ENCODE data around the gene NOCT.
"Not testable (repeated sequence)": the region's sequence is repeated elsewhere in the genome, so short reads cannot be mapped to it uniquely, and the experiment has no call there.

The NOCT gene

GRCh38 chr4:139027776-139028175 is 12.2 kb downstream of the NOCT start:
- Histone ChIP-seq H3K9me3 (ENCODE audit: control insufficient read depth, low read length) (no peaks in the 10 kb centered on the region), H3K27me3 (replicated peaks; ENCODE audit: control insufficient read depth, insufficient read depth, low read length) (no peaks in the 10 kb centered on the region), H3K4me3 (ENCODE audit: low read length) (no peak overlapping the region), H3K9ac (ENCODE audit: low read length) (no peak overlapping the region), H3K36me3 (ENCODE audit: control insufficient read depth, insufficient read depth, low read length, severe bottlenecking) (no peaks in the 10 kb centered on the region), H3K4me1 (ENCODE audit: control insufficient read depth, insufficient read depth, low read length) (peaks cover 19% of the 10 kb centered on the region)
- DNase-seq (ENCODE audit: low read depth) = no peak

GRCh38 chr4:139028191-139028661 is 12.6 kb downstream of the NOCT start:
- Histone ChIP-seq H3K27me3 (replicated peaks; ENCODE audit: control insufficient read depth, insufficient read depth, low read length) (no peaks in the 10 kb centered on the region), H3K36me3 (ENCODE audit: control insufficient read depth, insufficient read depth, low read length, severe bottlenecking) (no peaks in the 10 kb centered on the region), H3K4me3 (ENCODE audit: low read length) (no peak overlapping the region), H3K9ac (ENCODE audit: low read length) (no peak overlapping the region), H3K4me1 (ENCODE audit: control insufficient read depth, insufficient read depth, low read length) (peaks cover 19% of the 10 kb centered on the region), H3K9me3 (ENCODE audit: control insufficient read depth, low read length) (no peaks in the 10 kb centered on the region)
- DNase-seq (ENCODE audit: low read depth) = no peak

DNA sequence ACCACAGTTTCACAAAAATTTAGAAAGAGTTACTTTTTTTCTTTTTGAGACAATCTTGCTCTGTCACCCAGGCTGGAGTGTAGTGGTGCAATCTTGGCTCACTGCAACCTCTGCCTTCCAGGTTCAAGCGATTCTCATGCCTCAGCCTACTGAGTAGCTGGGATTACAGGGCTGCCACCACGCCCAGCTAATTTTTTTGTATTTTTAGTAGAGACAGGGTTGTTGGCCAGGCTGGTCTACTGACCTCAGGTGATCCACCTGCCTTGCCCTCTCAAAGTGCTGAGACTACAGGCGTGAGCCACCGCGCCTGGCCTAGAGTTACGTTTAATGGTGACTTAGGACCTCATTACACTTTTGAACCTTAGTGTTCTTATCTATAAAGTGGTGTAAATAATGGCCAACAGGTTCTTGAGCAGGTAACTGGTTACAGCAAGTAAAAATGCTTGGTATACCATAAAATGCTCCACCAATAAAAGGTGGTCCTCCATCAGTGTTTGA is 14.3 kb downstream of the NOCT start:
- H3K4me3 ChIP-seq (ENCODE audit: low read length); H3K9ac ChIP-seq (ENCODE audit: low read length); DNase-seq (ENCODE audit: low read depth); H3K27me3 ChIP-seq (replicated peaks; ENCODE audit: control insufficient read depth, insufficient read depth, low read length); H3K36me3 ChIP-seq (ENCODE audit: control insufficient read depth, insufficient read depth, low read length, severe bottlenecking); H3K9me3 ChIP-seq (ENCODE audit: control insufficient read depth, low read length): not testable (repeated sequence)
- H3K4me1 ChIP-seq (ENCODE audit: control insufficient read depth, insufficient read depth, low read length) = peaks cover 19% of the 10 kb centered on the region

- no peaks in the 10 kb centered on the region for H3K9me3 ChIP-seq (ENCODE audit: control insufficient read depth, low read length)
- H3K9ac ChIP-seq (ENCODE audit: low read length) = no peak overlapping the region
- no peak overlapping the region for H3K4me3 ChIP-seq (ENCODE audit: low read length)
- no peaks in the 10 kb centered on the region for H3K27me3 ChIP-seq (replicated peaks; ENCODE audit: control insufficient read depth, insufficient read depth, low read length)
- peaks cover 19% of the 10 kb centered on the region for H3K4me1 ChIP-seq (ENCODE audit: control insufficient read depth, insufficient read depth, low read length)
- peaks cover 2% of the 10 kb centered on the region for H3K36me3 ChIP-seq (ENCODE audit: control insufficient read depth, insufficient read depth, low read length, severe bottlenecking)
- DNase-seq (ENCODE audit: low read depth) = peak; percentile 94
These were observed 15.1 kb downstream of the NOCT start for GRCh38 chr4:139030614-139031235.

GRCh38 chr4:139035650-139036049 is 20.1 kb downstream of the NOCT start:
- no peaks in the 10 kb centered on the region for H3K27me3 ChIP-seq (replicated peaks; ENCODE audit: control insufficient read depth, insufficient read depth, low read length)
- no peak for DNase-seq (ENCODE audit: low read depth)
- no peaks in the 10 kb centered on the region for H3K9me3 ChIP-seq (ENCODE audit: control insufficient read depth, low read length)
- peaks cover 10% of the 10 kb centered on the region for H3K4me1 ChIP-seq (ENCODE audit: control insufficient read depth, insufficient read depth, low read length)
- H3K4me3 ChIP-seq (ENCODE audit: low read length) = no peak overlapping the region
- peaks cover 7% of the 10 kb centered on the region for H3K36me3 ChIP-seq (ENCODE audit: control insufficient read depth, insufficient read depth, low read length, severe bottlenecking)
- no peak overlapping the region for H3K9ac ChIP-seq (ENCODE audit: low read length)

DNA sequence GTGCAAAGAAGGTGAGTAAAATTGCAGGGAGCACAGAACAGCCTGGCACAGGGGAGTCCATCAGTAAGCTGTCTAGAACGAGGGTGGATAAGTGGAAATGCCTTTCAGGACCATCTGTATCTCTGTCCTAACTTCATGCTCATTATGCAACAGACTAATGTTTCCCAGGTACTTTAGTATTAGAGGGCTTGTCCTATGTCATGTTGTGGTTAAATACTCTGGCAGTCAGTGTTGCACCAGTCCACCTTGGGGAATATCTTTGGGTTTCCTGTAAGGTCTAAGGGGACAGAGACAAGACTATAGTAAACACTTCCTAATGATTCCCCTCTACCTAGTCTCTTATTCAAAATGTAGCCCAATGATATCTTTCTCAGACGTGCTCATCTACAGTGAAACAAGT is 21.3 kb downstream of the NOCT start:
- peaks cover 7% of the 10 kb centered on the region for H3K36me3 ChIP-seq (ENCODE audit: control insufficient read depth, insufficient read depth, low read length, severe bottlenecking)
- DNase-seq (ENCODE audit: low read depth) = no peak
- peaks cover 6% of the 10 kb centered on the region for H3K4me1 ChIP-seq (ENCODE audit: control insufficient read depth, insufficient read depth, low read length)
- no peak overlapping the region for H3K9ac ChIP-seq (ENCODE audit: low read length)
- no peaks in the 10 kb centered on the region for H3K9me3 ChIP-seq (ENCODE audit: control insufficient read depth, low read length)
- H3K27me3 ChIP-seq (replicated peaks; ENCODE audit: control insufficient read depth, insufficient read depth, low read length) = no peaks in the 10 kb centered on the region
- H3K4me3 ChIP-seq (ENCODE audit: low read length) = no peak overlapping the region

- Histone ChIP-seq H3K36me3 (ENCODE audit: control insufficient read depth, insufficient read depth, low read length, severe bottlenecking) (peaks cover 13% of the 10 kb centered on the region), H3K4me3 (ENCODE audit: low read length) (no peak overlapping the region), H3K27me3 (replicated peaks; ENCODE audit: control insufficient read depth, insufficient read depth, low read length) (no peaks in the 10 kb centered on the region), H3K9me3 (ENCODE audit: control insufficient read depth, low read length) (no peaks in the 10 kb centered on the region), H3K9ac (ENCODE audit: low read length) (no peak overlapping the region), H3K4me1 (ENCODE audit: control insufficient read depth, insufficient read depth, low read length) (no peaks in the 10 kb centered on the region)
- no peak for DNase-seq (ENCODE audit: low read depth)
These were observed 23.4 kb downstream of the NOCT start for GRCh38 chr4:139038874-139039443.

GRCh38 chr4:139042981-139043460 is 27.4 kb downstream of the NOCT start:
- H3K4me1 ChIP-seq (ENCODE audit: control insufficient read depth, insufficient read depth, low read length) = peaks cover 7% of the 10 kb centered on the region
- no peaks in the 10 kb centered on the region for H3K27me3 ChIP-seq (replicated peaks; ENCODE audit: control insufficient read depth, insufficient read depth, low read length)
- no peak overlapping the region for H3K9ac ChIP-seq (ENCODE audit: low read length)
- DNase-seq (ENCODE audit: low read depth) = no peak
- H3K4me3 ChIP-seq (ENCODE audit: low read length) = no peak overlapping the region
- peaks cover 32% of the 10 kb centered on the region for H3K36me3 ChIP-seq (ENCODE audit: control insufficient read depth, insufficient read depth, low read length, severe bottlenecking)
- H3K9me3 ChIP-seq (ENCODE audit: control insufficient read depth, low read length) = no peaks in the 10 kb centered on the region

- Histone ChIP-seq H3K9ac (ENCODE audit: low read length) (no peak overlapping the region), H3K9me3 (ENCODE audit: control insufficient read depth, low read length) (no peaks in the 10 kb centered on the region), H3K27me3 (replicated peaks; ENCODE audit: control insufficient read depth, insufficient read depth, low read length) (no peaks in the 10 kb centered on the region), H3K36me3 (ENCODE audit: control insufficient read depth, insufficient read depth, low read length, severe bottlenecking) (peaks cover 38% of the 10 kb centered on the region), H3K4me1 (ENCODE audit: control insufficient read depth, insufficient read depth, low read length) (peaks cover 7% of the 10 kb centered on the region), H3K4me3 (ENCODE audit: low read length) (no peak overlapping the region)
- no peak for DNase-seq (ENCODE audit: low read depth)
These were observed 28.7 kb downstream of the NOCT start for GRCh38 chr4:139044291-139044690.

GRCh38 chr4:139048026-139048425 is 32.4 kb downstream of the NOCT start:
- DNase-seq (ENCODE audit: low read depth) = no peak
- H3K4me1 ChIP-seq (ENCODE audit: control insufficient read depth, insufficient read depth, low read length) = peaks cover 20% of the 10 kb centered on the region
- H3K27me3 ChIP-seq (replicated peaks; ENCODE audit: control insufficient read depth, insufficient read depth, low read length) = no peaks in the 10 kb centered on the region
- H3K36me3 ChIP-seq (ENCODE audit: control insufficient read depth, insufficient read depth, low read length, severe bottlenecking) = peaks cover 45% of the 10 kb centered on the region
- H3K9me3 ChIP-seq (ENCODE audit: control insufficient read depth, low read length) = no peaks in the 10 kb centered on the region
- H3K9ac ChIP-seq (ENCODE audit: low read length) = no peak overlapping the region
- no peak overlapping the region for H3K4me3 ChIP-seq (ENCODE audit: low read length)

- Histone ChIP-seq H3K9ac (ENCODE audit: low read length) (no peak overlapping the region), H3K9me3 (ENCODE audit: control insufficient read depth, low read length) (no peaks in the 10 kb centered on the region), H3K27me3 (replicated peaks; ENCODE audit: control insufficient read depth, insufficient read depth, low read length) (no peaks in the 10 kb centered on the region), H3K36me3 (ENCODE audit: control insufficient read depth, insufficient read depth, low read length, severe bottlenecking) (peaks cover 32% of the 10 kb centered on the region), H3K4me1 (ENCODE audit: control insufficient read depth, insufficient read depth, low read length) (peaks cover 25% of the 10 kb centered on the region), H3K4me3 (ENCODE audit: low read length) (no peak overlapping the region)
- peak; percentile 19 for DNase-seq (ENCODE audit: low read depth)
These were observed 34.9 kb downstream of the NOCT start for GRCh38 chr4:139050446-139050845.
